GM19397 (cell line): ENCODE results near the gene FOXS1.

Experiments
- ATAC-seq: cut with Tn5 transposase; IDR thresholded peaks from one replicate; pipeline ENCODE4 v1.9.1; 2021; ENCODE audit warnings: mild to moderate bottlenecking, moderate library complexity; ENCODE audit not compliant: unreplicated experiment

Gene FOXS1

DNA sequence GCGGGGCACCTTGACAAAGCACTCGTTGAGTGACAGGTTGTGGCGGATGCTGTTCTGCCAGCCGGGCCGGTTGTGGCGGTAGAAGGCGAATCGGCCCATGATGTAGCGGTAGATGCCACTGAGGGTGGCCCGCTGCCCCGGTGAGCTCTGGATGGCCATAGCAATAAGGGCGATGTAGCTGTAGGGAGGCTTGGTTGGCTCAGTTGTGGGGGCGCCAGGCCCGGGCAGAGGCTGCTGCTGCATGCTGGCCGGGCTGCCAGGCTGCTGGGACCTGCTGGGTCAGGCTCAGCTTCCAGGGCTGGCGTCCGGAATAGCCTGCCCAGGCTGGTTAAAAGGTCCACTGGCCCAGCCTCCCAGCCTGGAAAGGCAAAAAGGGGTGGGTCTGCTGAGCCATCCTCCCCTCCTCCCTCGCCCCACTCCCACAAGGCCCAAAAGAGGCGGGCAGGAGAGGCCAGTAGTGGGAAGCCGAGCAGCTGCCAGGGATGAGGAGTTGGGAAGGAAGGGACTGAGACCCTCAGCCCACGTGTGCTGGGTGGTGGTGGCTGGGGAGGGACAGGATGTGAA, at the start of gene FOXS1:
FOXS1 (minus strand) TSS at position 305 of the 564 bp plus-strand sequence; CDS start at position 243, 62 bp downstream.
- no peak for ATAC-seq

DNA sequence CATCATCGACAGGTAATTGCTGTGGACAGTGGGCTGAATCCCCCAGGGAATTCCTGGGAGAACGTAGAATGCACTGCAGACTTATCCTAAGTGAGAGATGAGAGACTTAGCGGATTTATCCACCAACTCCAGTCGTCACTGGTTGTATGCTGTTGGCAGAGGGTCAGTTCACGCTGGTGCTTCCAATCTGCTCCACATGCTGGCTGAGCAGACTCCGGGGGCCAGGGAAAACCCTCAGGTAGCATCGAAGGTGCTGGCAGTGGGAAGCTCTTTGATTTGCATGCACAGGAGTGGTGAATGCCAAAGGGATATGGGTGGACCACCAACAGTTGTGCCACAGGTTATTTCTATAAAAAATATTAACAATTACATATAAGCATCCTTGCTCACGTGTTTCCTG, 45.2 kb upstream of the FOXS1 start:
- no peak for ATAC-seq

DNA sequence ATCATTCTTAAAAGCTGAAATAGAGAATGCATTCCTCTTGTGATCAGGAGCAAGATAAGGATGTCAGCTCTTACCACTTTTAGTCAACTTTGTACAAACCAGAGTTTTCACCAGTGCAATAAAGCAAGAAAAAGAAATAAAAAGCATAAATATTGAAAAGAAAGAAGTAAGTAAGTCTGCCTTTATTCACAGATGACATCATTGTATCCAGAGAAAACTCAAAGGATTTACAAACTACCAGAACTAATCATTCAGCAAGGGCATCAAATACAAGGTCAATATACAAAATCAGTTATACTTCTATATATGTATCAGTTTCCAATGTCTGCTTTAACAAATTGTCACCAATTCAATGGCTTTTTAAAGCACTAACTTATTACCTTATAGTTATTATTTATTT, 38.4 kb upstream of the FOXS1 start:
- no peak for ATAC-seq

DNA sequence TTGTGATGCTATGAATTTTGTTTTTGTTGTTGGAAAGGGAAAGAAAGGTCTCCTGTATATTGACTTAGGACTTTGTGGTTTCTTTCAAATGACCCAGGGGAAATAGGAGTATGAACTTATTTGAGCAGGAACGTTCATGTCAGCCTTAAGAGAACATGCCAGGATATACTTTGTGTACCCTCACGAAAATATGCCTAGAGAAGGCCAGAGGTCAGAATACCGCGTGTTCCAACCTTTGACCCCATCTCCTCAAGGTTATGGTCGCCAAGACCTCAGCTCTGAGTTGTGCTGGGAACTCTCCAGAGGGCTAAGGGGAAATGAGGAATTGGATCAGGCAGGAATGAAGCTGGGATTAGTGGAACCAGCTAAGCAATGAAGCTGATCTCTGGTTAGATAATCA, 36.5 kb upstream of the FOXS1 start:
- ATAC-seq, result no peak

DNA sequence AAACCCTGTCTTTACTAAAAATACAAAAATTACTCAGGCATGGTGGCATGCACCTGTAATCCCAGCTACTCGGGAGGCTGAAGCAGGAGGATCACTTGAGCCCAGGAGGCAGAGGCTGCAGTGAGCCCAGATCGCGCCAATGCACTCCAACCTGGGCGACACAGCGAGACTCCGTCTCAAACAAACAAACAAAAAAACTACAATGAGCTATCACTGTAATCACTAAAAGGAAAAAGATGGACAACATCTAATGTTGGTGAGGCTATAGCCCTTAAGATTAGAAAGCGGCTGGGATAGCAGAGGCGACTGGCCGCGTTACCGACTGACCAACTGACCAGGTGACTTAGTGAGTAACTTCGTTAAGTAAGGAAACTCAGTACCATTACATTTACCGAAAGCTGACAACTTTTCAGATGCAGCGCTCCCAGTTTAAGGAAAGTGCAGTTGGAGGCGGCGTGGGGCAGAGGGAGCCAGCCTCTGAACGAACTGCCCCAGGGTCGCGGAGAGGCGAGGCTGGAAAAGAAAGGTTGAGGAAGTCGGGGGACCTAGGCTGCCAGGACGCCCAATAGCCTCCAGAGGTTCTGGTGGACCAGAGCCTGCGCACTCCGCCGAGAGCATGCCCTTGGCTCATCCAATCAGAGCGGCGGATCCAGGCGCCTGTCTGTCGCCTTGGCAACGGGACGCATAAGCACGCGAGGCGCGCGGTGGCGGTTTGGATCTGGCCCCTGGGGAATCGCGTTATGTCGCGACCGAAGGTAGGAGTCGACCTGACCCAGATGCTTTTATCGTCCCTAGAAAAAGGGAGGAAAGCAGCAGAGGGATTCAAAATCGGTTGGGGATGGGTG, 34.0 kb upstream of the FOXS1 start:
- peak; percentile 69 for ATAC-seq

DNA sequence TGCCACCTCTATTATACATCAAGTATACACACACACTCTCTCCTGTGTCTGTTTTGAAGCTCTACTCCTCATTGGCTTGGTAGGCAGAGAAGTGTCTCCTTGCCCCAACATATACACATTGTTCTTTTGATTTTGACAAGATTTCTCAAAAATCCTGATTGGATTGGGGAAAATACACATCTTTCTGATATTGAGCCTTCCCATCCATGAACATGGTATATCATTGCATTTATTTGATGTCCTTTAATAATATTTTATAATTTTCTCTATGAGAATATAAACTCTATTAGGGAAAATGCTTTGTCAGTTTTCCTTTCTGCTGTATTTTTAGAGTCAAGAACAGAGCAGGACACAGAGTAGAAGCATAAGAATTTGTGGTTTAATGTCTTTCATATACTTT, 32.3 kb upstream of the FOXS1 start:
- ATAC-seq, result no peak

DNA sequence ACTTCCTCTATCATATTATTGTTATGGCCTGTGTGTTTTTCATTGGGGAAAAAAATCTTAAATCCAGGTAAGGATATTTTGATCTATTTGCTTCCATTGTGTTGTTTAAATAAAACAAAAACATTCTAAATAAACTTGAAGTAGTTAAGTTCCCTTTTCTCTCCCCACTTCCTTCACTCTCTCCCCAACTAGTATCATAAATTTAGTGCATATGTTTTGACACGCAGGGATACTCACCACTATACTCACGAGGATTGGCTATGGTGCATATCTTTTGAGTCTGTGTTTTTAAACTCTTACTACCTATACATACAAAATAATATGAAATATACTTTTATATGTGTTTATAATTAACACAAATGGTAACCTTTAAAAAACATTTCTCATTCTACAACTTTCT, 30.3 kb upstream of the FOXS1 start:
- ATAC-seq, result no peak

DNA sequence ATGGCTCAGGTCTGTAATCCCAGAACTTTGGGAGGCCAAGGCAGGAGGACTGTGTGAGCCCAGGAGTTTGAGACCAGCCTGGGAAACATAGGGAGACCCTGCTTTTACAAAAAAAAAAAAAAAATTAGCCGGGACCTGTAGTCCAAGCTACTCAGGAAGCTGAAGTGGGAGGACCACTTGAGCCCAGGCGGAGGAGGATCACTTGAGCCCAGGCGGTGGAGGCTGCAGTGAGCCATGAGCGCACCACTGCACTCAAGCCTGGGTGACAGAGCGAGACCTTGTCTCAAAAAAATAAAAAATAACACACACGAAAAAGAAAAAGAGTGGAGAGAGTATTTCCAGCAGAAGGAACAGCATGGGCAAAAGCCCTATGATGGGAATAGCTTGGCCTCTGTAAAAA, 27.0 kb upstream of the FOXS1 start:
- ATAC-seq, result no peak

DNA sequence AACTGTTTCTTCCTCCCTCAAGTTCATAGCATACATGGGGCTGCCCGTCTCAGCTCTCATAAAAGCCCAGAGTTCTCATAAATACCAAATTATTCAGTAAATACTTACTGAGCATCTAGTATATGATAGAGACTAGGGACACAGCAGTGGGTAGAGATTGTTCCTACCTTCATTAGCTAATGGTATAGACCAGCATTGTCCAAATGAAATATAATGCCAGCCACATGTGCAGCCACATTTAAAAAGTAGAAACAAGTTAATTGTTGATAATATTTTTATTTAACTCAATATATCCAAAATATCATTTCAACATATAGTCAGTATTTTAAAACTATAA, 26.2 kb upstream of the FOXS1 start:
- no peak for ATAC-seq

DNA sequence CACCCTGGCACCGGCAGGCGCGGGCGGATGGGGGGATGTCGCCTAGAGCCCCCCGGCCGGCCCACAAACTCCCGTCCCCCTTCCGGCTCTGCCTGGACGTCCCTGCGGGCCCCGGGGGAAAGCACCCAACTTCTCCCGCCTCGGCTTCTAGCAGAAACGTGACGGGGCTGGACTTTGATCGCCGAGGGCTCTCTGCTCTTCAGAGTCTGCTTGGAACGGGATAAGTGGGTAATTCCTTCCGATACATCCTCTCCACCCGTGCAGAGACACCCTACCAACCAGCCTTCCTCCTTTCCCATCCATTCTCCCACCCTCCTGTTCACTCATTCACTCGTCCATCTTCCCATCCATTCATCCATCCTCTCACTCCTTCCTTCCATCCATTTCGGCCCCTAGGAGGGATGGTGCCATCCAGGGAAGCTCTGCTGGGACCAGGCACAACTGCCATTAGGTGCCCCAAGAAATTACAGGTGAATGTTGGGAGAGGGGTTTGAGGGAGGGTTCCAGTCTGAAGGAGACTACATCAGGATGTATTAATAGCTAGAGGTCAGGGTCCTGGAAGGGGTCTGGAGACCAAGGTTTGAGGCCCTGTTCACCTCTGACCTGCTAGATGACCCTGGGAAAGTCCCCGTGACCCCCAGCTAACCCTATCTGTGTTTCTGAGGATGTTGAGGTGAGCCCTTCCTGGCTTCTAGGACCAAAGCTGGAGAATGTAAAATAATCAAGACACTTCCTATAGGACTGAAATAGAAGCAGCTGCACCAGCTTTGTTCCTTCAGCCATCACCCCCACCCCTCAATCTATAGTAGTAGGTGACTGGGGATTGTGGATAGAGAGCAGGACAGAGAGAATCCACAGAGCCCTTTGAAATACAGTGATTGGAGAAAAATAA, 25.6 kb upstream of the FOXS1 start:
- no peak for ATAC-seq

DNA sequence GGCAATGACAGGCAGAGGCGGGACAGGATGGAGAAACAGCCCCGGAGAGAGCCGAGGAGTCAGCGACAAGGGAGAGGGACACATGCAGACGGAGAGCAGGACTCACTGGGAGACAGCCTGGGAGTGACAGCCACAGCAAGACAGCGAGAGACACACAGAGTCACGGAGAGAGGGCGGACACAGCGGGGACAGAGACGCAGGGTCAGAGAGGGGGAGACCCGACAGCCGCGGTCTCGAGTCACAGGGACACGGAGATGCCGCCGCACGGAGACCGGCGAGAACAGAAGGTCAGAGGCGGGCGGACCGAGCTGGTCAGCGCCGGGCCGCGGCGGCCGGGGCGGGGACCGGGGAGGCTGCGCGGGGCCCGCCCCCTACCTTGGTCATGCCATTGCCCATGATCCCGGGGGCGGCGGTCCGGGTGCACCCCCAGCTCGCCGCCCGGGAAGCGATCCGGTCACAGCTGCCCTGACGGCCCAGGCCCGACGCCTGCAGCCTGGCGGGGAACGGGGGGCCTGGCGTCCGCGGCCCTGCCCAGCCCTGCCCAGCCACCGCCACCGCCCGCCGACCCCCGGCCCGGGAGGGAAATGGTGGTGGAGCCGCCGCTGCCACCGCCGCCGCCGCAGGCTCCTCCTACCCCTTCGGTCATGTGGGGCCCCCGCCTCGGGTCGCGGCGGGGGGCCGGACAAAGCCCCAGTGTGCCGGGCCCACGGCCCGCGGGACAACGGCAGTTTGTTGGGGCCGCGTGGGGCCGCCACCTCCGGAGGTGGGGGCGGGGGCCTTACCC, 24.7 kb upstream of the FOXS1 start, which contains the start of the genes DUSP15 and TTLL9:
DUSP15 (minus strand) TSS at position 586 of the 784 bp plus-strand sequence; CDS start at position 396, 190 bp downstream.
TTLL9 (plus strand) TSS at position 693 of the 784 bp plus-strand sequence. CDS start 493 bp downstream, outside the sequence.
- ATAC-seq, result no peak

DNA sequence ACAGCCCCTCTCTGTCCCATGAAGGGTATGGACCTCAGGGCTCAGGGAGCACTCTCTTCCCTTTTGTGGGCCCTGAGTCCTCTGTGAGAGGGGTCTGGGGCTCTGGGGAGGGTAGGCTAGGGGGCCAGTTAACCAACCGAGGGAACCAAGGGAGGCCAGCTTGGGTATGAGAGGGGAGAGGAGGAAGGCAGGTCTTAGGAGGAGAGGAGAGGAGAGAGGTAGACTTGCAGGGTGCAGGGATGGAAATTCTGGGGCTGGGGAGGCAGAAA, 24.2 kb upstream of the FOXS1 start:
- no peak for ATAC-seq

DNA sequence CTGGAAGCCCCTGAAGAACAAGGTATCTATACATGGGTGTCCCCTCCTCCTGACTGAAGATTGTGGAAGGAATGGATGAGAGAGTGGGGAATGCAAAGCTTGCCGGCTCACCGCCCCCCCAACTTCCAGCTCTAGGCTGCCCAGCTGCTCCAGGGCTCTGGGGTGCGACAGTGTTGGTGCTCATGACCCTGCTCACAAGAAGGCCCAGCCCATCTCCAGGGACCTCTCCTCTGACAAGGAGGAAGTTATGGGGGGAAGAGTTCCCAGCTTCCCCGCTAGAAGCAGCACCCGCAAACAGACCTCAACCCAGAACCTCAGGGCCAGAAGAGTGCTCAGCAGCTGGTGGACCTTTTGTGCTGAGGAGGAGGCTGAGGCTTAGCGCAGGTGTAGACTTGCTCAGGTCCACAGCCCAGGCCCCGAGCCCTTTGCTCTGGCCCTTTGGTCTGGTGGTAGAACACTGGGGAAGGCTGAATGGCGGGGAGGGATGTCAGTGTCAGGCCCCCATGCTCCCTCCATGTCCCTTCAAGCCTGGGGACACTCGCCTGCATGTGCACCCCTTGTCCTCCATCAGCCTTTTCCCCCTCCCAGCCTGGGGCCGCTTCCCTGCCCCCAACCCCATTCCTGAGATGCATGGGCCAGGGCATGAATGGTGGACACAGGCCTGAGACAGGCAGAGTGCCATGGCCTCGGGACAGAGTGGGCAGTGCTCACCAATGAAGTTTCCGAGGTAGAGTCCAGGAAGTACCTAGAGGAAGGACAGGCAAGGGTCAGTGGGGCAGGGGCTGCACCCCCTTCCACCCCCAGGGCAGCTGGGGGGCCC, 23.7 kb upstream of the FOXS1 start:
- ATAC-seq, result no peak

DNA sequence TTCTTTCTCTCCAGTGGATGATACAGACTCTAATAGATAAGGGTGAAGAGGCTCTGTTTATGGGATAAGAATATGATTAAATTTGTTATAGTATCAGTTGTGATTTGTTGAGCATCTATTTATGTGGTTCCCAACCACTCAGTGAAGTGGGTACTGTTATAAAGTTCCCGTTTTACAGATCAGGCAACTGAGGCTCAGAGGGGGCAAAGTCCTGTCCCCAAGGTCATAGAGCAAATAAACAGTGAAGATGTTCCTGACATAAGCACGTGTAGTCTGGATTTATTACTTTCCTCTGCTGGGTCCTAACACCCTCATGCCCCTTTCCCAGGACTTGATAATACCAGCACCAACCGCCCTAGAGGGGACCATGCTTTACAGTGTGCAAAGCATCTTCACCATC, 20.8 kb upstream of the FOXS1 start:
- ATAC-seq, result no peak

DNA sequence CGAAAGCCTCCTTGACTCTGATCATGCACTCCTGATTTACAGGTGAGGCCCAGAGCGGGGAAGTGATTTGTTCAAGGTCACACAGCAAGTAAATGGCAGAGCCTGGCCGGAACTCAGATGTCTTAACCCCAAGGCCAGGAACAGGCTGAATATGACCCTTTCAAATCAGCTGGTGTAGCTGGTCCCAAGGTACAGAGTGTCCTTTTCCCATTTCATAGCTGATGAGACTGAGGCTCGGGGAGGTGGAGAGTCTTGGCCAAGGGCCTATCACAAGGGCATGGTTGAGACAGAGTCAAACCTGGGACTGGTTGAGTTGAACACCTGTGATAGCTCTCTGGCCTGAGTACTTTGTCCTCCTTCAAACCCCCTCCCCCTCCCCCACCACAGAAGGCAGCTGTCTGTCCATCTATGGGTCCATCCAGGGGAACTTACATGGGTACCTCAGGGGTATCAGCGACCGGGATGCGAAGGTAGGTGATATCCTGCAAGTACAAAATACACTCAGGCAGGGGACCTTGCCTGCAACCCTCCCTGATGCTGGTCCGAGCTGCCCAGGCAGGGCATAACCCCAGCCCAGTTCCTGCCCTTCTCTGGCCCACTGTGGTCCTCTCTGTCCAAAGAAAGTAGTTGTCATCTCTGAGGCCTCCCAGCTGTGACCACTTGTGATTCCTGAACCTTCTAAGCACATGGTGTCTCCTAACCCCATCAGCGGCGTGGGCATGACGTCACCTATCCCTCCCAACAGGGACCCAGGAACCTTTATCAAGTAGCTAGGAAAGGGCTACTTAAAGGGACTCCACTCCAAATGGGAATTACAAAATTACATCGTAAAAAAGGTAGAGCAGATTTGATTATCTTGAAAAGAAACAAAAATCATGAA, 19.4 kb upstream of the FOXS1 start:
- no peak for ATAC-seq

DNA sequence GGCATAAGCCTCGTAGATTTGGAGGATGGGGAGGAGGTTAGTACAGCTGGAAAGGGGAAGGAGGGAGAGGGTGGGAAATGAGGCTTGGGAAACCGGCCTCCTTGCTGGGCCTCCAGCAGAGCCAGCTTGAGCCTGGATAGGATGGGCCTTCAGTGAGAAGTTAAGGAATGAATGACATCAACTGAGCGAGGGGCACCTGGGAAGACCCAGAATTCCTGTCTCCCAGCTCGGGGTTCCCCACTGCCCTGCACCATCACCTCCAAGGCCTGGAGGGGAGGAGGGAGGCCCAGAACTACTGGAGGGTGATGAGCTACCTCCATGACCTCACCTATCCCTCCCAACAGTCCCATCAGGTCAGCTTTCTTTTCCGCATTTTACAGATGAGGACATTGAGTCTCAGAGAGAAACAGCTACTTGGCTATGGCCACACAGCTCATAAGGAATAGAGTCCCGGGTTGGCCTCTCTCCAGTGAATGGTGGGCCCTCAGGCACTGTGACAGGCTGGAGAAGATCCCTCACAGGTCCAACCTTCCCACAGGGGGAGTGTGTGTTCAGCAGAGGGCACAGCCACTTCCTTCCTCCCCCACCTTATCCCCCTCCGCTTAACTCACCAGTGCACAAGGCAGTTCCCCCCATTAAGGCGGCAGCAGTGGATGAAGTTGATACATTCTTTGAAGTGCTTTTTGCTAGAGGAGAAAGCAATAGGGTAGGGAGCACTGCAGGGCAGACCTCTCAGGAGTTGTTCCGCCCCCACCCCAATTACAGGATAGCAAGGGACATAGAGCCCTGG, 18.1 kb upstream of the FOXS1 start:
- ATAC-seq, result no peak

DNA sequence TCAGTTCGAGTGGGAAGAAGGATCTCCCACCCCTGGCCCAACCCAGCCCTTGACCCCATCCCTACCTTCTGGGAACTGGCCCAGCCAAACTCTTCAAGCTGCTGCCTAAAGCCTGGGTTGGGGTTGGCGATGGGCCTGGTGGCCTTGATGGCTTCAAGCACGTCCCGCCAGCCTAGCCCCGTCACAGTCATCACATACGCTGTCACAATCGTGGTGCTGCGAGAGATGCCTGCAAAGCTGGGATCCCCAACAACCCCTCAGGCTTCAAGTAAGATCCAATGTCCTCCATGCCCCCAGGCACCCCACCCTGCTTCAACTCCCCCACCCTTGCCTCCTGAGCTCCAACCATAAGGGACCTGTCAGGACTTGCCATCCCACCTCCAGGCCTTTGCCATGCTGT, 17.1 kb upstream of the FOXS1 start:
- no peak for ATAC-seq

DNA sequence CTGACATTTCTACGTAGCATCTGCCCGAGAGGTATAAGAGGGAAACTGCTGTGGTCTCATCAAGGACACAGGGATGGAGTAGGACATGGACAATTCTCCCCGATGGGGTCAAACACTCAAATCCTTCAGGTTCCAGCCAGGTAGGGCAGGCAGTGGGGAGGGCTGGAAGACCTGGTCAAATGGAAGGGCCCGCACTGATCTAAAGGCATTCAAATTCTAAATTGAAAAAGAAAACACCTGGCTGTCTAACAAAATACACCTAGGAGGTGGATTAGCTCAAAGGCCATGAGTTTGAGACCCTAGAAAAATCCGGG, 16.7 kb upstream of the FOXS1 start:
- no peak for ATAC-seq
